Measurements from ENCODE around the gene INO80C. TPM values are rescaled to one million over a fixed set of nuclear protein-coding genes. Genes with fewer than 3 reads are reported as not detected.

Gene INO80C
- total RNA-seq, 2 experiments from 2014 or later: 5.9 to 10.3 TPM

- BruUV-seq (replicated peaks): no TSS peak
- intact Hi-C loops (cut with micrococcal nuclease; ENCODE audit: unreplicated experiment): loop anchor here (2.0 kb wide), 1 partner anchor 57 kb away; no protein-coding TSS in a partner anchor
- peaks cover 24% of the 10 kb centered on the region for H3K4me1 ChIP-seq (ENCODE audit: insufficient read depth, low read length, poor library complexity, severe bottlenecking)
- ChIA-PET POLR2A (no interaction called here), CTCF (ENCODE audit: unreplicated experiment) (no interaction called here)
- H3K79me2 ChIP-seq (ENCODE audit: insufficient read depth, low read depth, low read length): no peaks in the 10 kb centered on the region
- no peak for TF ChIP-seq EZH2phosphoT487 (IDR thresholded peaks at IDR 0.05; ENCODE audit: borderline replicate concordance, low read depth, low read length)
- H2AFZ ChIP-seq (ENCODE audit: low read length): no peak overlapping the region
- no peaks in the 10 kb centered on the region for H3K9me3 ChIP-seq (ENCODE audit: low read length)
- no peaks in the 10 kb centered on the region for H3K36me3 ChIP-seq (ENCODE audit: insufficient read depth, low read length)
- H4K20me1 ChIP-seq (ENCODE audit: insufficient read depth, low read length): no peaks in the 10 kb centered on the region
- no peaks in the 10 kb centered on the region for H3K9me2 ChIP-seq (ENCODE audit: insufficient read depth, low read length)
- H3K27ac ChIP-seq (ENCODE audit: low read depth, low read length, poor library complexity, severe bottlenecking): peak overlapping the region; percentile 18
- peak; percentile 75 for DNase-seq (ENCODE audit: low spot score)
- no peak overlapping the region for H3K4me3 ChIP-seq (ENCODE audit: low read depth, low read length, poor library complexity, severe bottlenecking)
- peak overlapping the region; percentile 50 for H3K4me2 ChIP-seq (ENCODE audit: low read length)
Measured at GRCh38 chr18:35467624-35468016, 30.1 kb downstream of the INO80C start.

- H3K4me1 ChIP-seq (ENCODE audit: insufficient read depth, low read length, poor library complexity, severe bottlenecking): peaks cover 24% of the 10 kb centered on the region
- no peaks in the 10 kb centered on the region for H4K20me1 ChIP-seq (ENCODE audit: insufficient read depth, low read length)
- POLR2A ChIA-PET: no interaction called here
- H3K4me2 ChIP-seq (ENCODE audit: low read length): peak overlapping the region; percentile 50
- H3K27ac ChIP-seq (ENCODE audit: low read depth, low read length, poor library complexity, severe bottlenecking): peak overlapping the region; percentile 18
- H3K9me3 ChIP-seq (ENCODE audit: low read length): no peaks in the 10 kb centered on the region
- DNase-seq (ENCODE audit: low spot score): no peak
- no peak for TF ChIP-seq EZH2phosphoT487 (IDR thresholded peaks at IDR 0.05; ENCODE audit: borderline replicate concordance, low read depth, low read length)
- H3K36me3 ChIP-seq (ENCODE audit: insufficient read depth, low read length): no peaks in the 10 kb centered on the region
- BruUV-seq (replicated peaks): no TSS peak
- H2AFZ ChIP-seq (ENCODE audit: low read length): no peak overlapping the region
- H3K4me3 ChIP-seq (ENCODE audit: low read depth, low read length, poor library complexity, severe bottlenecking): no peak overlapping the region
- H3K9me2 ChIP-seq (ENCODE audit: insufficient read depth, low read length): no peaks in the 10 kb centered on the region
- CTCF ChIA-PET (ENCODE audit: unreplicated experiment): no interaction called here
- no peaks in the 10 kb centered on the region for H3K79me2 ChIP-seq (ENCODE audit: insufficient read depth, low read depth, low read length)
- intact Hi-C loops (cut with micrococcal nuclease; ENCODE audit: unreplicated experiment): loop anchor here (2.0 kb wide), 1 partner anchor 56 kb away; no protein-coding TSS in a partner anchor
Measured at GRCh38 chr18:35466815-35467623, 30.7 kb downstream of the INO80C start.

GRCh38 chr18:35466334-35466733 lies 31.4 kb downstream of the INO80C start:
- CTCF ChIA-PET (ENCODE audit: unreplicated experiment): no interaction called here
- H3K27ac ChIP-seq (ENCODE audit: low read depth, low read length, poor library complexity, severe bottlenecking): no peak overlapping the region
- H3K4me1 ChIP-seq (ENCODE audit: insufficient read depth, low read length, poor library complexity, severe bottlenecking): peaks cover 24% of the 10 kb centered on the region
- no peaks in the 10 kb centered on the region for H4K20me1 ChIP-seq (ENCODE audit: insufficient read depth, low read length)
- intact Hi-C loops (cut with micrococcal nuclease; ENCODE audit: unreplicated experiment): loop anchor here (2.0 kb wide), 1 partner anchor 56 kb away; no protein-coding TSS in a partner anchor
- H3K4me2 ChIP-seq (ENCODE audit: low read length): no peak overlapping the region; the same call in 1 of the 2 replicates
- POLR2A ChIA-PET: no interaction called here
- no peaks in the 10 kb centered on the region for H3K79me2 ChIP-seq (ENCODE audit: insufficient read depth, low read depth, low read length)
- H2AFZ ChIP-seq (ENCODE audit: low read length): no peak overlapping the region
- no peaks in the 10 kb centered on the region for H3K9me2 ChIP-seq (ENCODE audit: insufficient read depth, low read length)
- DNase-seq (ENCODE audit: low spot score): no peak
- no peaks in the 10 kb centered on the region for H3K9me3 ChIP-seq (ENCODE audit: low read length)
- H3K36me3 ChIP-seq (ENCODE audit: insufficient read depth, low read length): no peaks in the 10 kb centered on the region
- H3K4me3 ChIP-seq (ENCODE audit: low read depth, low read length, poor library complexity, severe bottlenecking): no peak overlapping the region
- BruUV-seq (replicated peaks): no TSS peak
- TF ChIP-seq EZH2phosphoT487 (IDR thresholded peaks at IDR 0.05; ENCODE audit: borderline replicate concordance, low read depth, low read length) (no peak), CTCF (conservative IDR thresholded peaks at IDR 0.05; ENCODE audit: low read length) (no peak)

Measured in OCI-LY7 (cell line).